ENCODE measurements around the gene RTN4R.
"Not testable (repeated sequence)": the region's sequence is repeated elsewhere in the genome, so short reads cannot be mapped to it uniquely, and the experiment has no call there.

The RTN4R gene

GRCh38 chr22:20264614-20265452 is 3.3 kb downstream of the RTN4R start:
- no peak for DNase-seq (ENCODE audit: low spot score)
- ChIA-PET CTCF (interaction anchor here (0.6 kb wide), 1 partner anchor 87 kb away, joined by 4 read pairs; no protein-coding TSS in a partner anchor), POLR2A (ENCODE audit: low non-redundant PET) (no interaction called here)
- no peak overlapping the region for H3K27ac ChIP-seq
- TF ChIP-seq, protein P1, sequence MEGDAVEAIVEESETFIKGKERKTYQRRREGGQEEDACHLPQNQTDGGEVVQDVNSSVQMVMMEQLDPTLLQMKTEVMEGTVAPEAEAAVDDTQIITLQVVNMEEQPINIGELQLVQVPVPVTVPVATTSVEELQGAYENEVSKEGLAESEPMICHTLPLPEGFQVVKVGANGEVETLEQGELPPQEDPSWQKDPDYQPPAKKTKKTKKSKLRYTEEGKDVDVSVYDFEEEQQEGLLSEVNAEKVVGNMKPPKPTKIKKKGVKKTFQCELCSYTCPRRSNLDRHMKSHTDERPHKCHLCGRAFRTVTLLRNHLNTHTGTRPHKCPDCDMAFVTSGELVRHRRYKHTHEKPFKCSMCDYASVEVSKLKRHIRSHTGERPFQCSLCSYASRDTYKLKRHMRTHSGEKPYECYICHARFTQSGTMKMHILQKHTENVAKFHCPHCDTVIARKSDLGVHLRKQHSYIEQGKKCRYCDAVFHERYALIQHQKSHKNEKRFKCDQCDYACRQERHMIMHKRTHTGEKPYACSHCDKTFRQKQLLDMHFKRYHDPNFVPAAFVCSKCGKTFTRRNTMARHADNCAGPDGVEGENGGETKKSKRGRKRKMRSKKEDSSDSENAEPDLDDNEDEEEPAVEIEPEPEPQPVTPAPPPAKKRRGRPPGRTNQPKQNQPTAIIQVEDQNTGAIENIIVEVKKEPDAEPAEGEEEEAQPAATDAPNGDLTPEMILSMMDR (conservative IDR thresholded peaks at IDR 0.05; ENCODE audit: low read depth) = no peak

GRCh38 chr22:20263404-20264281 is 4.5 kb downstream of the RTN4R start:
- H3K27ac ChIP-seq; CTCF ChIA-PET; POLR2A ChIA-PET (ENCODE audit: low non-redundant PET); DNase-seq (ENCODE audit: low spot score): not testable (repeated sequence)

- H3K27ac ChIP-seq = no peak overlapping the region
- POLR2A ChIA-PET (ENCODE audit: low non-redundant PET) = no interaction called here
- TF ChIP-seq, protein P1 (conservative IDR thresholded peaks at IDR 0.05; ENCODE audit: low read depth) = no peak
- no peak for DNase-seq (ENCODE audit: low spot score)
- CTCF ChIA-PET = no interaction called here
Observed at GRCh38 chr22:20262582-20263147, 5.5 kb downstream of the RTN4R start.

DNA sequence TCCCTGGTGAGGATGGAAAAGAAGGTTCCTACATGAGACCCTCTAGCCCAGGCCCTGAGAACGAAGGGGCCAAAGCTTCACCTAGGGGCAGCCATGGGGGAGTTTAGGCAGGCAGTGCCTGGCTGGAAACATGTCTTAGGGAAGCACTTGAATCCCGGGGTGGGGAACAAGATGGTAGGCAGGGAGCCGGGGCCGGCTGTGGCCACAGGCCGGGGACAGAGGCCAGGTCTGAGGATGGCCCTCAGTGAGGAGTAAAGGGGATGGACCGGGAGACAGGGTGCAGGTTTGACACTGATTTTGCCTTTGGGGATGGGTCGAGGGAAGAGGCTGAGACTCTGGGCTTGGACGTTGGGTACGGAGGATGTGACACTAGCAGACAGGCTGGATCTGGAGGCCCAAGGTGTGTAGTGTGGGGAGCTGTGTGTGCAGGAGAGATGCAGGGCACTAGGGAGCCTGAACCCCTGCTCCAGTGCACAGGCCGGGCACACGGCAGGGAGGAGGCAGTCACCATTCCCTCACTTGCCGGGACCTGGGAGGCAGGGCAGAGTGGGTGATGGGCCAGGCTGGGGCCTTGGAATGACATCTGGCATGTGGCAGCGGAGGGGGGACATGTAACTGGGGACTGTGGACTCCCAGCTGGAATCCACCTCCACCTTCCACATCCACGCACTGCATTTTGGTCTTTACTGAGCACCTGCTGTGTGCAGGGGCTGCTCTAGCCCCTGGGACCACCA is 6.1 kb downstream of the RTN4R start:
- ChIA-PET CTCF (no interaction called here), POLR2A (ENCODE audit: low non-redundant PET) (no interaction called here)
- no peak for DNase-seq (ENCODE audit: low spot score)
- TF ChIP-seq, protein P1 (conservative IDR thresholded peaks at IDR 0.05; ENCODE audit: low read depth) = no peak
- H3K27ac ChIP-seq = no peak overlapping the region

- CTCF ChIA-PET = no interaction called here
- TF ChIP-seq, protein P1 (conservative IDR thresholded peaks at IDR 0.05; ENCODE audit: low read depth) = no peak
- no peak for DNase-seq (ENCODE audit: low spot score)
- H3K27ac ChIP-seq = no peak overlapping the region
- POLR2A ChIA-PET (ENCODE audit: low non-redundant PET) = no interaction called here
Observed at GRCh38 chr22:20260071-20260765, 7.9 kb downstream of the RTN4R start.

- ChIA-PET POLR2A (ENCODE audit: low non-redundant PET) (no interaction called here), CTCF (interaction anchor here (0.7 to 1.4 kb wide), 2 partner anchors 15 to 37 kb away, joined by 3 to 4 read pairs; no protein-coding TSS in a partner anchor)
- H3K27ac ChIP-seq = no peak overlapping the region
- TF ChIP-seq, protein P1 (conservative IDR thresholded peaks at IDR 0.05; ENCODE audit: low read depth) = no peak
- no peak for DNase-seq (ENCODE audit: low spot score)
Observed at GRCh38 chr22:20259327-20259688, 8.8 kb downstream of the RTN4R start.
